ENCODE results near the gene ESRP2.

The ESRP2 gene

DNA sequence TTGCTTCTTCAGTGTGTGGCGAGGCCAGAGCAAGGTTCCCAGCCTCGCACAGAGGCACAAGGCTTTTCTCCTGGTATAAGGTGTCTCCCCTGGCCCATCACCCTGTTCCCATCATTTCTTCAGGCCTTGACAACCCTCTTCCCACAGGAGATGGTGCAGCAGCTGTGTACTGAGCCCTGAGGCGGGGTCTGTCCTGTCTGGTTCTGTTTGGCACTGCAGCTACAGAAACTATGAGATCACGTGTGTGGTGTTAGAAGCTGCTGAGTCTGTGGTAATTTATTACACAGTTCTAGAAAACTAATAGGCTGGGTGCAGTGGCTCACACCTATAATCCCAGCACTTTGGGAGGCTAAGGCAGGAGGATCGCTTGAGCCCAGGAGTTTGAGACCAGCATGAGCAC is 16.5 kb upstream of the ESRP2 start:
- no peak for FAIRE-seq
- TF ChIP-seq, protein P1, sequence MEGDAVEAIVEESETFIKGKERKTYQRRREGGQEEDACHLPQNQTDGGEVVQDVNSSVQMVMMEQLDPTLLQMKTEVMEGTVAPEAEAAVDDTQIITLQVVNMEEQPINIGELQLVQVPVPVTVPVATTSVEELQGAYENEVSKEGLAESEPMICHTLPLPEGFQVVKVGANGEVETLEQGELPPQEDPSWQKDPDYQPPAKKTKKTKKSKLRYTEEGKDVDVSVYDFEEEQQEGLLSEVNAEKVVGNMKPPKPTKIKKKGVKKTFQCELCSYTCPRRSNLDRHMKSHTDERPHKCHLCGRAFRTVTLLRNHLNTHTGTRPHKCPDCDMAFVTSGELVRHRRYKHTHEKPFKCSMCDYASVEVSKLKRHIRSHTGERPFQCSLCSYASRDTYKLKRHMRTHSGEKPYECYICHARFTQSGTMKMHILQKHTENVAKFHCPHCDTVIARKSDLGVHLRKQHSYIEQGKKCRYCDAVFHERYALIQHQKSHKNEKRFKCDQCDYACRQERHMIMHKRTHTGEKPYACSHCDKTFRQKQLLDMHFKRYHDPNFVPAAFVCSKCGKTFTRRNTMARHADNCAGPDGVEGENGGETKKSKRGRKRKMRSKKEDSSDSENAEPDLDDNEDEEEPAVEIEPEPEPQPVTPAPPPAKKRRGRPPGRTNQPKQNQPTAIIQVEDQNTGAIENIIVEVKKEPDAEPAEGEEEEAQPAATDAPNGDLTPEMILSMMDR (IDR thresholded peaks at IDR 0.05; ENCODE audit: insufficient read depth, missing control alignments), result no peak
- DNase-seq (ENCODE audit: insufficient read length, low spot score), result no peak

DNA sequence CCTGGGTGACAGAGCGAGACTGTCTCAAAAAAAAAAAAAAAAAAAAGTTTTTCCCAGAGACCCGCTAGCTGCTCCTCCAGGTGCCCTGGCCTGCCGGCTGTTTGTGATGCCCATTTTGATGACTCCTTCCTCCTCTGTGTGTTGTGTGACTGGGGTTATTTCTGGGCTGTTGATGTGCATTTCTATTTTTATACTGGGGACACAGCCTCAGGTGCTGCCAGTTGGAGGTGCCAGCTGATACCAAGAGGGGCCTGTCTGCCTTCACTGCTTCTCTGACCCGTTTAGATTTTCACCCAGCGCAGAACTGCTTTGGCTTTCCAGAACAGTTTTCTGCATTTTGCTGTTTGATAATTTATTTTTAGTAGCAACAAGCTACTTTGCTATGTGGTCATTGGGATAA is 15.9 kb upstream of the ESRP2 start:
- FAIRE-seq, result no peak
- TF ChIP-seq, protein P1 (IDR thresholded peaks at IDR 0.05; ENCODE audit: insufficient read depth, missing control alignments), result no peak
- no peak for DNase-seq (ENCODE audit: insufficient read length, low spot score)

DNA sequence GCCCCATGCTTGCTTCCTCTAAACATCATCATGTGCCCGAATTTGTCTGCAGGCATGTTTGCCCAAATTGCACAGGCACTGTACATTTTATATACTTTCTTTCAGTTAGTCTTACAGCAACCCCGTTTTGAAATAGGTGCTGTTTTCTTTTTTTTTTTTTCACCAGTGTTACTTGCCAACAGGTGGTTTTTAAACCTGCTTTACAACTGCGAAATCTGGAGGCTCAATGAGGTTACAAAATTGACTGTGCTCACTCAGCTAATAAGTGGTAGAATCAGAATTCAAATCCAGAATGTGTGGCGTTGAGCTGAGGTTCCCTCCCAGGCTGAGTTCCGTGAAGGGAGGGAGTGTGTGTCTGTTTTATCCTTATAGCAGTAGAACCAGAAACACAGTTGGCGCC is 15.0 kb upstream of the ESRP2 start:
- TF ChIP-seq, protein P1 (IDR thresholded peaks at IDR 0.05; ENCODE audit: insufficient read depth, missing control alignments), result no peak
- FAIRE-seq, result no peak
- no peak for DNase-seq (ENCODE audit: insufficient read length, low spot score)

DNA sequence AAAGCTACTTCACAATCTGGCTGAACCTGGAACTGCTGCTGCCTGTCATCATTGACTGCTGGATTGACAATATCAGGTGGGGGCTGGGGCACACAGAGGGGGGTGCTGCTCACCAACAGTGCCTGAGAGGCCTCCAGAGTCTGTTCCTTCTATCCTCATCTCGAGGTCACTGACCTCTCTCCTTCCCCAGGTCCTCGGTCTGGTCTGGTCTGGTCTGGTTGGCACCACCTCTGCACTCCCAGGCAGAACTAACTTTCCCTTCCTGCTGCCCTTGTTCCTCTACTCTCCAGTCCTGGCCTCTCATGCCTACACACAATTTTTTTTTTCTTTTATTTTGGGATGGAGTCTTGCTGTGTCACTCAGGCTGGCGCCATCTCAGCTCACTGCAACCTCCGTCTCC is 13.4 kb upstream of the ESRP2 start:
- FAIRE-seq, result no peak

DNA sequence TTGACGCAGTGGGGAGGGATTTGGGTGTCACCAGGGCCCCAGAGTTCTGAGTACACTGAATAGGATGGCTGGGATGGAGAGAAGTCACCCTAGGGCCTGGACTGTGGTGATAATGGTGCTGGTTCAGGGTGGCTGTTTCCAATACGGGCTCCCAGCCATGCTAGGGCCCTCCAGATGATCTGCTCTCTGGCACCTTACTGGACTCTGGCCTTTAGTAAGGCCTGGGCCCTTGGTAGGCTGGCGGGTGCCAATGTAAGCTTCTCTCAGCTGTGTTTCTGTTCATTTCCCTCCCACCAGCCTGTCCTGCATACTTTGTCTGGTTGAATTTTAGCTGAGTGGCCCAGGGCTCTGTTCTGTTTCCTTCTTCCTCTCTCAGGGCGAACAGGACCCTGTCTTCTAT is 12.0 kb upstream of the ESRP2 start:
- TF ChIP-seq, protein P1 (IDR thresholded peaks at IDR 0.05; ENCODE audit: insufficient read depth, missing control alignments), result no peak
- FAIRE-seq (no peak), DNase-seq (ENCODE audit: insufficient read length, low spot score) (no peak)

More for the DNA sequence above, 13.4 kb upstream of the ESRP2 start:
- TF ChIP-seq, protein P1 (IDR thresholded peaks at IDR 0.05; ENCODE audit: insufficient read depth, missing control alignments), result no peak
- no peak for DNase-seq (ENCODE audit: insufficient read length, low spot score)

DNA sequence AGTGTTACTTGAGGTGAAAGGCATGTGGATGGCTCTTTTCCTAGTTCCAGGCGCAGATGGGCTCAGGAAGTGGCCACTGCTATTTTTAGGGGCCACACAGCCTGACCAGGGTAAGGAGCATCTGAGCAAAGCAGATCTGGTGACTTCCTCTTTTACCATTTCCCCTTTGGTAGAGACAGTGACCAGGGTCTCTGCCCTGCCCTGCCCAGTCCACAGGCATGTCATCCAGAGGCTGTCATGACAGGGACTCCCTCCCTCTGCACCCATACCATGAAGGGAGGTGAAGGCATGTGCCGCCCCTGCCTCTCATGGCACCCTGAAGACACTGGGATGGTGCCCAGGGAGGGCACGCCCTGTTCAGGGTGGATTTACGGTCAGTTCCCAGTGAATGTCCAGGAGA is 11.5 kb upstream of the ESRP2 start:
- TF ChIP-seq, protein P1 (IDR thresholded peaks at IDR 0.05; ENCODE audit: insufficient read depth, missing control alignments), result no peak
- DNase-seq (ENCODE audit: insufficient read length, low spot score) (no peak), FAIRE-seq (no peak)

DNA sequence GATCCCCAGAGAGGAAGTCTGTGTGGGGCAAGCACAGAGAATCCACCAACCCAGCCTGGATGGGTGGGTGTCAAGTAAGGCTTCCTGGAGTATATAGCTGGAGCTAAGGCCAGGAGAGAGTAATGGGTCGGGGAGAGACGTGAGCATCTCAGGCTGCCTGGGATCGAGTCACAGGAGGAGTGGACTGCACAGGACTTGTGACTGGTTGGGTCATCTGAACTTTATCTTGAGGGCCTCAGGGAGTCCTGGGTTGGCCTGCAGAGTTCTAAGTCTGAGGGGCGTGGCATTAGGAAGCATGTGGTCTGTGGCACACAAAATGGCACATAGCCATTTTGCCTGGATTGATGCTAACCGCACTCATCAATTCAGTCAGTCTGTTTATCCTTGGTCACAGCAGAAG is 10.7 kb upstream of the ESRP2 start:
- FAIRE-seq (no peak), DNase-seq (ENCODE audit: insufficient read length, low spot score) (no peak)
- TF ChIP-seq, protein P1 (IDR thresholded peaks at IDR 0.05; ENCODE audit: insufficient read depth, missing control alignments), result no peak

Measured in D721Med (cell line).